ENCODE results near the gene MEGF9.

Gene MEGF9

DNA sequence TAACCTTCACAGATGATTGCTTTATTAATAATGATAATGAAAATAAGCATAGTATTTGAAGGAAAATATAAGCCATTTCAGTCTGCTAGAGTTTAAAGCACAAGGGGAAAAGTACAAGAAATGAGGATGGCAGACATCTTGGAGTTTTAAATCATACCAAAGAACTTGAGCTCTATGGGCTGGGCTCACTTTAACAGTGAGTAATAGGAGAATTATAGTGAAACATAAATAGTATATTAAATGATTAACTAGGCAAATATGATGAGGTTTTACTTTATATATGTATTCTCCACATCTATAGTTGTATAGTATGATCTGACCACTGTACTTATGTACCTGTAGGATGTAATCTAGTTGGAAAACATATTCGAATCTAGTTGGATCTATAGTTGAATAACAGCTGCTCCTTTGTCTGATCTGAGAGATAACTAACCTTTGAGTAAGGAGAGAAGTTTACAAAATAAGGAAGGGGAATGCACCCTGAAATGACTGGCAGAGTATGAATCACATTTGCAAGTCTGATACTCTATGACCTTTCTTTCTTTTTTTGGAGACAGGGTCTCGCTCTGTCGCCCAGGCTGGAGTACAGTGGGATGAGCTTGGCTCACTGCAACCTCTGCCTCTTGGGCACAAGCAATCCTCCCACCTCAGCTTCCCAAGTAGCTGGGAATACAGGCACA is 17.6 kb downstream of the MEGF9 start:
- peaks cover 6 to 26% (median 15%) of the 10 kb centered on the region in 4 experiments for H3K4me1 ChIP-seq (ENCODE audit: control extremely low read depth in 1 of 4, control insufficient read depth in 4 of 4, insufficient read depth in 4 of 4, low read length in 3 of 4)
- POLR2A ChIA-PET, result no interaction called here
- CTCF ChIA-PET, result interaction anchor here (1.1 kb wide), 1 partner anchor 19 kb away, joined by 3 read pairs; no protein-coding TSS in a partner anchor
- 100% methylated on average over 3 of the region's 3 CpGs for WGBS (ENCODE audit: insufficient coverage)
- no peak overlapping the region for H3K27ac ChIP-seq (ENCODE audit: insufficient read depth in 1 of 2, low read depth in 1 of 2, low read length in 2 of 2, poor library complexity in 1 of 2, severe bottlenecking in 2 of 2)
- H3K36me3 ChIP-seq (ENCODE audit: control insufficient read depth in 4 of 4, insufficient read depth in 4 of 4, low read length in 3 of 4), result peaks cover 0 to 2% (median 0%) of the 10 kb centered on the region in 4 experiments
- H3K27me3 ChIP-seq (replicated peaks in 2 of 5; ENCODE audit: control insufficient read depth in 4 of 5, insufficient read depth in 5 of 5, low read length in 4 of 5), result no peaks in the 10 kb centered on the region
- no peak overlapping the region for H3K4me3 ChIP-seq (ENCODE audit: control insufficient read depth in 1 of 7, extremely low read depth in 1 of 7, insufficient read depth in 4 of 7, low read depth in 2 of 7, low read length in 6 of 7)
- DNase-seq, result no peak
- no peaks in the 10 kb centered on the region for H3K9me3 ChIP-seq (ENCODE audit: control extremely low read depth in 1 of 5, control insufficient read depth in 4 of 5, insufficient read depth in 2 of 5, low read depth in 1 of 5, low read length in 4 of 5)

DNA sequence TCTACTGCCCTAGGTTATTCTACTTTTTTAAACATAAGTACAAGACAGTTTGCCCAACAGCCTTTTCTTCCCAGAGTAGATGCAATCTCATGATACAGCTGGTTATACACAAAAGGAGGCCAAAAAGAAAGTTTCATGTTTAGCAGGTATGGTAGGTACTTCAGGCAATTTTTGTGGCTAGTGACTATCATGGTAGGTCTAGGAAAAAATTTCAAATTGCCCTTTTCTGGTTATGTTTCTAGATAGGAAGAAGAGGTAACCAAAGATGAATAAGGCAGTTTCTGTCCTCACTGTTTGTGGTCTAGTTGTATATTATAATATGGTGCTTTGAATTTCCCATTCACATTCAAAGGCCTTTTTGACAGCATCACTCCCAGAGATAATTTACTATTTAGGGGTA is 19.7 kb downstream of the MEGF9 start:
- ChIA-PET CTCF (interaction anchor here (0.6 to 1.2 kb wide), 3 partner anchors 19 to 26 kb away, joined by 3 to 4 read pairs (median 3); no protein-coding TSS in a partner anchor), POLR2A (no interaction called here)
- Histone ChIP-seq H3K9me3 (ENCODE audit: control extremely low read depth in 1 of 5, control insufficient read depth in 4 of 5, insufficient read depth in 2 of 5, low read depth in 1 of 5, low read length in 4 of 5) (no peaks in the 10 kb centered on the region), H3K4me1 (ENCODE audit: control extremely low read depth in 1 of 4, control insufficient read depth in 4 of 4, insufficient read depth in 4 of 4, low read length in 3 of 4) (peaks cover 6 to 26% (median 18%) of the 10 kb centered on the region in 4 experiments), H3K4me3 (ENCODE audit: control insufficient read depth in 1 of 7, extremely low read depth in 1 of 7, insufficient read depth in 4 of 7, low read depth in 2 of 7, low read length in 6 of 7) (no peak overlapping the region), H3K27me3 (replicated peaks in 2 of 5; ENCODE audit: control insufficient read depth in 4 of 5, insufficient read depth in 5 of 5, low read length in 4 of 5) (no peaks in the 10 kb centered on the region), H3K27ac (ENCODE audit: insufficient read depth in 1 of 2, low read depth in 1 of 2, low read length in 2 of 2, poor library complexity in 1 of 2, severe bottlenecking in 2 of 2) (no peak overlapping the region), H3K36me3 (ENCODE audit: control insufficient read depth in 4 of 4, insufficient read depth in 4 of 4, low read length in 3 of 4) (peaks cover 0 to 2% (median 0%) of the 10 kb centered on the region in 4 experiments)
- DNase-seq, result no peak

DNA sequence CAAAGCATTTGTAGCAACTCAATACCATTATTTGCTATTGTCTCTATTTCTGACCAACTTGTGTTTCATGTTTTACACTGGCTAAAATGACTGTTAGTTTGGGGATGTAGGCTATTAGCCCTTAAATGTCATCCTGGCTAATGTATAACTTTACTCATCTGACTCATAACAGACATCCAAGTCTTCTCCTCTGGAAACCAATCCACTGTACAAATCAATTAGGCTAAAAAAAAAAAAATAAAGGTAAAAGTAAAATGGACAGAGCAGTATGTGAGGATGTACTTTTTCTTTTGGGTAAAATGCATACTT is 20.6 kb downstream of the MEGF9 start:
- POLR2A ChIA-PET, result interaction anchor here (0.6 kb wide), 1 partner anchor 21 kb away, joined by 4 read pairs; no protein-coding TSS in a partner anchor
- Histone ChIP-seq H3K4me1 (ENCODE audit: control extremely low read depth in 1 of 4, control insufficient read depth in 4 of 4, insufficient read depth in 4 of 4, low read length in 3 of 4) (peaks cover 6 to 26% (median 18%) of the 10 kb centered on the region in 4 experiments), H3K27me3 (replicated peaks in 2 of 5; ENCODE audit: control insufficient read depth in 4 of 5, insufficient read depth in 5 of 5, low read length in 4 of 5) (no peaks in the 10 kb centered on the region), H3K36me3 (ENCODE audit: control insufficient read depth in 4 of 4, insufficient read depth in 4 of 4, low read length in 3 of 4) (peaks cover 0 to 2% (median 0%) of the 10 kb centered on the region in 4 experiments), H3K4me3 (ENCODE audit: control insufficient read depth in 1 of 7, extremely low read depth in 1 of 7, insufficient read depth in 4 of 7, low read depth in 2 of 7, low read length in 6 of 7) (no peak overlapping the region), H3K27ac (ENCODE audit: insufficient read depth in 1 of 2, low read depth in 1 of 2, low read length in 2 of 2, poor library complexity in 1 of 2, severe bottlenecking in 2 of 2) (no peak overlapping the region), H3K9me3 (ENCODE audit: control extremely low read depth in 1 of 5, control insufficient read depth in 4 of 5, insufficient read depth in 2 of 5, low read depth in 1 of 5, low read length in 4 of 5) (no peaks in the 10 kb centered on the region)
- CTCF ChIA-PET, result interaction anchor here (1.2 kb wide), 1 partner anchor 20 kb away, joined by 4 read pairs; no protein-coding TSS in a partner anchor
- no peak for DNase-seq

DNA sequence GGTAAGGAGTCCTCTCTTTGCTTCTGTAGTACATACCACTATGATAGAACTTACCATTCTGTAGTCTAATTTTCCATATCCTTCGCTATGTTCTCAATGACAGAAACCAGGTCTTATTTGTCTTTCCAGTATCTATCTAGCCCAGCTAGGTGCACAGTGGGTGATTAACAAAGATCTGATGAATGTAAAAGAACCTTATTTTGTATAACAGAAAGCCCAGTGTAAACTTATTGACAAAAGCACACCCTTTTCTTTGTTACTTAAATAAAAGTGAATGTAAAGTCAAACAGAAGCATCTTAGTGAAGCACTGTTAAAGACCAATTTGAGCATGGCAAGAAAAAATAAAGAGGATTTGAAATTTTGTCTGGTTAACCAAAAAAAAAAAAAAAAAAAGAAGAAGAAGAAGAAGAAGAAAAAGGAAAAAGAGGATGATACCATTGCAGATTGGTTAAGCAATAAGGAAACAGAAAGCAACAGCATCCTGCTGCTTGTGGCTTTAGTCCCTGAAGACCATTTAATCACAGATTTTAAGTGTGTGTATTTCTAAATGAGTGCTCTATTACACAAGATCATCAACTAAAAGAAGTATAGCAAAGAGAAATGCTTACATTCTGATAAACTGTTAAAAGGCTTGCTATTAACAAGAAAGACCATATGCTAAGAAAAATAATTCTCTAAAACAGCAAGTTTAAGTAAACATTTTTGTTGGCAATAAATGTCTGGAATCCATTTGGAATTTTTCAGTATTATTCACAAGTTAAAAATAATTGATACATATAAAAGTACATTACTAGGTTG is 21.2 kb downstream of the MEGF9 start:
- DNase-seq, result peak; percentile 22 to 73 (median 61)
- H3K4me1 ChIP-seq (ENCODE audit: control extremely low read depth in 1 of 4, control insufficient read depth in 4 of 4, insufficient read depth in 4 of 4, low read length in 3 of 4), result peaks cover 6 to 26% (median 20%) of the 10 kb centered on the region in 4 experiments

DNA sequence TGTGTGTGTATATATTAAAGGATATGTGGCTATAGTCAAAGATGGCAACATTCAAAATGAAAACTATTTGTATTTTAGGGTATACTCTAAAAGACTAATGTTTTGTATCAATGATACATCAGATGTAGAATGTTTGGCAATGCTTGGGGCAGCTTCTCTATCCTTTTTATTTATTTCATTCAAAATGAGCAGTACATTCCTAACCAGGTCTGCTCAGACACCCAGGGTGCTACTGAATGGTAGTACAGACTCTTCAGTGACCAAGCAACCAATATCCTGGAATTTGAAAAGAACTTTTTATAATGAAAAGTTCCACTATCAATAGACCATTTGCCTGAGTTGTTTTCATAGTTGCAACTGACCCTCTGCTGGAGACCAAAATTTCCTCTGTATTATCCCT is 23.9 kb downstream of the MEGF9 start:
- Histone ChIP-seq H3K27me3 (replicated peaks in 2 of 5; ENCODE audit: control insufficient read depth in 4 of 5, insufficient read depth in 5 of 5, low read length in 4 of 5) (no peaks in the 10 kb centered on the region), H3K27ac (ENCODE audit: insufficient read depth in 1 of 2, low read depth in 1 of 2, low read length in 2 of 2, poor library complexity in 1 of 2, severe bottlenecking in 2 of 2) (no peak overlapping the region), H3K9me3 (ENCODE audit: control extremely low read depth in 1 of 5, control insufficient read depth in 4 of 5, insufficient read depth in 2 of 5, low read depth in 1 of 5, low read length in 4 of 5) (no peaks in the 10 kb centered on the region), H3K4me1 (ENCODE audit: control extremely low read depth in 1 of 4, control insufficient read depth in 4 of 4, insufficient read depth in 4 of 4, low read length in 3 of 4) (peaks cover 6 to 26% (median 20%) of the 10 kb centered on the region in 4 experiments), H3K4me3 (ENCODE audit: control insufficient read depth in 1 of 7, extremely low read depth in 1 of 7, insufficient read depth in 4 of 7, low read depth in 2 of 7, low read length in 6 of 7) (no peak overlapping the region), H3K36me3 (ENCODE audit: control insufficient read depth in 4 of 4, insufficient read depth in 4 of 4, low read length in 3 of 4) (no peaks in the 10 kb centered on the region)
- DNase-seq, result no peak
- ChIA-PET POLR2A (no interaction called here), CTCF (no interaction called here)

More for the DNA sequence above, 21.2 kb downstream of the MEGF9 start:
- H3K36me3 ChIP-seq (ENCODE audit: control insufficient read depth in 4 of 4, insufficient read depth in 4 of 4, low read length in 3 of 4), result peaks cover 0 to 2% (median 0%) of the 10 kb centered on the region in 4 experiments
- ChIA-PET POLR2A (no interaction called here), CTCF (no interaction called here)
- no peak overlapping the region for H3K27ac ChIP-seq (ENCODE audit: insufficient read depth in 1 of 2, low read depth in 1 of 2, low read length in 2 of 2, poor library complexity in 1 of 2, severe bottlenecking in 2 of 2)
- no peaks in the 10 kb centered on the region for H3K9me3 ChIP-seq (ENCODE audit: control extremely low read depth in 1 of 5, control insufficient read depth in 4 of 5, insufficient read depth in 2 of 5, low read depth in 1 of 5, low read length in 4 of 5)
- H3K4me3 ChIP-seq (ENCODE audit: control insufficient read depth in 1 of 7, extremely low read depth in 1 of 7, insufficient read depth in 4 of 7, low read depth in 2 of 7, low read length in 6 of 7), result no peak overlapping the region
- no peaks in the 10 kb centered on the region for H3K27me3 ChIP-seq (replicated peaks in 2 of 5; ENCODE audit: control insufficient read depth in 4 of 5, insufficient read depth in 5 of 5, low read length in 4 of 5)
- WGBS (ENCODE audit: insufficient coverage), result no CpG with 5 or more reads among the region's 1 CpG

DNA sequence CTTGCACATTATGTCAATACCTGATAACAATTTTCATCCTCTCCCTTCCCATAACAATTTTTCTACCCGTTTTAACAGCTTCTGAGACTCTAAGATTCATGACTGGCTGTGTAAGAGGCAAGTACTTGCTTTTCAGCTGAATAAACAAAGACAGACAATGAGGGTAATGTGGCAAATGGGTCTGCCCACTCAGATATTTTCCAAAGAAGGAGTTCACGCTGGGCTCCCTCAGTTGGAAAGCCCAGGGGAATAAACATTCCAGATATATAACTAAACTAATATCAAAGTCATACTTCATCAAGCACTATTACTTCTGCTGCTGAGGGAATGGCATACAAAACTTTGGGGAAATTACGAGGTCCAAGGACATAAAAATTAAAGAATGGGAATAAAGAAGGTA is 24.4 kb downstream of the MEGF9 start:
- no CpG with 5 or more reads among the region's 3 CpGs for WGBS (ENCODE audit: insufficient coverage)
- Histone ChIP-seq H3K36me3 (ENCODE audit: control insufficient read depth in 4 of 4, insufficient read depth in 4 of 4, low read length in 3 of 4) (no peaks in the 10 kb centered on the region), H3K27me3 (replicated peaks in 2 of 5; ENCODE audit: control insufficient read depth in 4 of 5, insufficient read depth in 5 of 5, low read length in 4 of 5) (no peaks in the 10 kb centered on the region), H3K4me3 (ENCODE audit: control insufficient read depth in 1 of 7, extremely low read depth in 1 of 7, insufficient read depth in 4 of 7, low read depth in 2 of 7, low read length in 6 of 7) (no peak overlapping the region), H3K9me3 (ENCODE audit: control extremely low read depth in 1 of 5, control insufficient read depth in 4 of 5, insufficient read depth in 2 of 5, low read depth in 1 of 5, low read length in 4 of 5) (no peaks in the 10 kb centered on the region), H3K4me1 (ENCODE audit: control extremely low read depth in 1 of 4, control insufficient read depth in 4 of 4, insufficient read depth in 4 of 4, low read length in 3 of 4) (peaks cover 6 to 25% (median 19%) of the 10 kb centered on the region in 4 experiments), H3K27ac (ENCODE audit: insufficient read depth in 1 of 2, low read depth in 1 of 2, low read length in 2 of 2, poor library complexity in 1 of 2, severe bottlenecking in 2 of 2) (no peak overlapping the region)
- ChIA-PET POLR2A (no interaction called here), CTCF (no interaction called here)
- DNase-seq, result no peak

DNA sequence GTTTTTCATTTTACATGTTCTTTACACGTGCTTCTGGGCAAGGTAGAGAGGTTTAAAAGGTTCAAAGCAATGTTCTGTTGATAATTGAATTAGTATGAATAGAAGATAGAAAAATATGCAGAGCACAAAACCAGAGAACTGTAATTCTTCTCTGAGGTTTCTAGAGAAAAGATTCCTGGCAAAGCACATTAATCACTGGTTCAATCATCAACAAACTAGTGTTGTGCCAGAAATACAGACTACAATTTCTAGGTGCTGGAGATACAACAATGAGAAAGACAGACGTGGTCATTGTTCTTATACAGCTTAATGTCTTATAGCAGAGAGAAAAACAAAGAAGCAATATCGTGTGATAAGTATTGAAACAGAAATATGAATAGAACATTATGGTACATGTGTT is 25.5 kb downstream of the MEGF9 start:
- no peaks in the 10 kb centered on the region for H3K9me3 ChIP-seq (ENCODE audit: control extremely low read depth in 1 of 5, control insufficient read depth in 4 of 5, insufficient read depth in 2 of 5, low read depth in 1 of 5, low read length in 4 of 5)
- CTCF ChIA-PET, result no interaction called here
- H3K4me3 ChIP-seq (ENCODE audit: control insufficient read depth in 1 of 7, extremely low read depth in 1 of 7, insufficient read depth in 4 of 7, low read depth in 2 of 7, low read length in 6 of 7), result no peak overlapping the region
- 100% methylated on average over 2 of the region's 3 CpGs for WGBS (ENCODE audit: insufficient coverage)
- H3K4me1 ChIP-seq (ENCODE audit: control extremely low read depth in 1 of 4, control insufficient read depth in 4 of 4, insufficient read depth in 4 of 4, low read length in 3 of 4), result peaks cover 14 to 23% (median 20%) of the 10 kb centered on the region in 4 experiments
- no peaks in the 10 kb centered on the region for H3K36me3 ChIP-seq (ENCODE audit: control insufficient read depth in 4 of 4, insufficient read depth in 4 of 4, low read length in 3 of 4)
- no peak for DNase-seq
- POLR2A ChIA-PET, result no interaction called here
- no peak overlapping the region for H3K27ac ChIP-seq (ENCODE audit: insufficient read depth in 1 of 2, low read depth in 1 of 2, low read length in 2 of 2, poor library complexity in 1 of 2, severe bottlenecking in 2 of 2)
- no peaks in the 10 kb centered on the region for H3K27me3 ChIP-seq (replicated peaks in 2 of 5; ENCODE audit: control insufficient read depth in 4 of 5, insufficient read depth in 5 of 5, low read length in 4 of 5)

Data from common myeloid progenitor, CD34-positive (primary cell).